ENCODE measurements around the gene ATG5.
A peak's percentile ranks its signal among the peaks of the same experiment; 100 is the strongest.

The ATG5 gene

GRCh38 chr6:106325336-106326178 lies at the start of gene ATG5:
Gene ATG5, minus strand, starts transcription at chr6:106325760. Its CDS starts 9,552 bp downstream, at chr6:106316208.
- DNase-seq (ENCODE audit: low spot score), result peak; percentile 99

GRCh38 chr6:106373502-106374239 lies 48.1 kb upstream of the ATG5 start:
- DNase-seq (ENCODE audit: low spot score), result no peak

GRCh38 chr6:106372838-106373501 lies 47.4 kb upstream of the ATG5 start:
- no peak for DNase-seq (ENCODE audit: low spot score)

- DNase-seq (ENCODE audit: low spot score), result no peak
Observed at GRCh38 chr6:106370639-106371038, 45.1 kb upstream of the ATG5 start.

- DNase-seq (ENCODE audit: low spot score), result no peak
Observed at GRCh38 chr6:106369739-106370138, 44.2 kb upstream of the ATG5 start.

GRCh38 chr6:106363401-106364138 lies 38.0 kb upstream of the ATG5 start:
- DNase-seq (ENCODE audit: low spot score), result no peak

GRCh38 chr6:106360989-106361430 lies 35.5 kb upstream of the ATG5 start:
- DNase-seq (ENCODE audit: low spot score), result no peak

- no peak for DNase-seq (ENCODE audit: low spot score)
Observed at GRCh38 chr6:106360410-106360988, 34.9 kb upstream of the ATG5 start, which contains the start of gene CRYBG1. Gene CRYBG1, plus strand, starts transcription at chr6:106360717. Its CDS starts 192 bp downstream, at chr6:106360909.

- DNase-seq (ENCODE audit: low spot score), result no peak
Observed at GRCh38 chr6:106359959-106360409, 34.4 kb upstream of the ATG5 start.

GRCh38 chr6:106356378-106356777 lies 30.8 kb upstream of the ATG5 start:
- DNase-seq (ENCODE audit: low spot score), result no peak

GRCh38 chr6:106347219-106347618 lies 21.7 kb upstream of the ATG5 start:
- DNase-seq (ENCODE audit: low spot score), result no peak

- DNase-seq (ENCODE audit: low spot score), result peak; percentile 80
Observed at GRCh38 chr6:106339334-106340029, 13.9 kb upstream of the ATG5 start.

GRCh38 chr6:106334646-106335448 lies 9.3 kb upstream of the ATG5 start:
- DNase-seq (ENCODE audit: low spot score), result peak; percentile 77

GRCh38 chr6:106324726-106325335 lies 729 bp downstream of the ATG5 start:
- no peak for DNase-seq (ENCODE audit: low spot score)

GRCh38 chr6:106321940-106322339 lies 3.6 kb downstream of the ATG5 start:
- no peak for DNase-seq (ENCODE audit: low spot score)

GRCh38 chr6:106318851-106319250 lies 6.7 kb downstream of the ATG5 start:
- DNase-seq (ENCODE audit: low spot score), result no peak

- DNase-seq (ENCODE audit: low spot score), result no peak
Observed at GRCh38 chr6:106318061-106318460, 7.5 kb downstream of the ATG5 start.

- no peak for DNase-seq (ENCODE audit: low spot score)
Observed at GRCh38 chr6:106316375-106316766, 9.2 kb downstream of the ATG5 start.

- no peak for DNase-seq (ENCODE audit: low spot score)
Observed at GRCh38 chr6:106315765-106316374, 9.7 kb downstream of the ATG5 start.
